Thoracic aorta (tissue), 2 donors: Measurements from ENCODE around the gene CALHM6. TPM values are rescaled to one million over a fixed set of nuclear protein-coding genes. Genes with fewer than 3 reads are reported as not detected.

Experiments
- ATAC-seq: fragments of 150-250 bp; one replicate; pipeline ENCODE4 v1.8.0; 2017; ENCODE audit warnings: low read depth; ENCODE audit not compliant: insufficient number of reproducible peaks, low FRiP score
- DNase-seq: peaks from one replicate; pipeline ENCODE4 v3.0.0-alpha.2; 2020; ENCODE audit warnings: low spot score
- H3K27ac ChIP-seq, 2 donors: fragments of 200-600 bp; sonication (generic); 1 replicate in 1 of 2; 2 replicates in 1 of 2; pipeline ENCODE4 v1.5.1; 2016; ENCODE audit warnings: mild to moderate bottlenecking in 2 of 2, moderate library complexity in 2 of 2
- H3K27me3 ChIP-seq: fragments of 200-600 bp; sonication (generic); replicated peaks from 2 replicates; pipeline ENCODE4 v1.6.0; 2016; ENCODE audit warnings: mild to moderate bottlenecking; ENCODE audit not compliant: insufficient read depth
- H3K36me3 ChIP-seq: fragments of 200-600 bp; sonication (generic); one replicate; pipeline ENCODE4 v1.5.1; 2016
- H3K4me1 ChIP-seq, 2 donors: fragments of 200-600 bp; sonication (generic); 1 replicate in 1 of 2; 2 replicates in 1 of 2; pipeline versions ENCODE4 v1.5.1 to v1.6.0; 2016; ENCODE audit warnings: low read depth in 2 of 2, mild to moderate bottlenecking in 1 of 2; ENCODE audit not compliant: control insufficient read depth in 1 of 2
- H3K4me3 ChIP-seq: fragments of 200-600 bp; sonication (generic); 2 replicates; pipeline ENCODE4 v1.5.1; 2016; ENCODE audit warnings: mild to moderate bottlenecking
- H3K9me3 ChIP-seq: fragments of 200-600 bp; sonication (generic); 2 replicates; pipeline ENCODE4 v1.5.1; 2016
- total RNA-seq, 2 donors: library from RNA; depleted of rRNA; stranded (reverse); fragments of >200 nt; gene quantifications; one replicate each; pipeline versions ENCODE4 v1.1.0 to v1.2.3, GENCODE V29; 2016
- TF ChIP-seq, protein P1 (sequence below): fragments of 200-600 bp; sonication (generic); IDR thresholded peaks from one replicate; pipeline ENCODE4 v1.5.1; 2019; ENCODE audit warnings: antibody characterized with exemption

Gene CALHM6
- total RNA-seq, 2 donors from 2014 or later: 3.9 to 15.0 TPM

DNA sequence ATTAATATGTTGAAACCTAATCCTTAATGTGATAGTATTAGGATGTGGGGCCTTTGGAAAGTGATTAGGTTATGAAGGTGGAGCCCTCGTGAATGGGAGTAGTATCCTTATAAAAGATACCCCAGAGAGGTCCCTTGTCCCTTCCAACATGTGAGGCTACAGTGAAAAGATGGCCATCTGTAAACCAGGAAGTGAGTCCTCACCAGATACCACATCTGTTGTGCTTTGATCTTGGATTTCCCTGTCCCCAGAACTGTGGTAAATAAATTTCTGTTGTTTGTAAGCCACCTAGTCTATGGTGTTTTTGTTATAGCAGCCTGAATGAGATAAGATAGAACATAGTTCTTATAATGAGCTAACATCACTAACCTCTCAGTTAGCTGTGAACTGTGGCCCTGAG, 16.6 kb upstream of the CALHM6 start:
- no peak for ATAC-seq
- no peak overlapping the region for H3K27ac ChIP-seq
- no peaks in the 10 kb centered on the region for H3K9me3 ChIP-seq
- no peaks in the 10 kb centered on the region for H3K36me3 ChIP-seq
- DNase-seq: no peak
- no peak overlapping the region for H3K4me3 ChIP-seq
- TF ChIP-seq, protein P1, sequence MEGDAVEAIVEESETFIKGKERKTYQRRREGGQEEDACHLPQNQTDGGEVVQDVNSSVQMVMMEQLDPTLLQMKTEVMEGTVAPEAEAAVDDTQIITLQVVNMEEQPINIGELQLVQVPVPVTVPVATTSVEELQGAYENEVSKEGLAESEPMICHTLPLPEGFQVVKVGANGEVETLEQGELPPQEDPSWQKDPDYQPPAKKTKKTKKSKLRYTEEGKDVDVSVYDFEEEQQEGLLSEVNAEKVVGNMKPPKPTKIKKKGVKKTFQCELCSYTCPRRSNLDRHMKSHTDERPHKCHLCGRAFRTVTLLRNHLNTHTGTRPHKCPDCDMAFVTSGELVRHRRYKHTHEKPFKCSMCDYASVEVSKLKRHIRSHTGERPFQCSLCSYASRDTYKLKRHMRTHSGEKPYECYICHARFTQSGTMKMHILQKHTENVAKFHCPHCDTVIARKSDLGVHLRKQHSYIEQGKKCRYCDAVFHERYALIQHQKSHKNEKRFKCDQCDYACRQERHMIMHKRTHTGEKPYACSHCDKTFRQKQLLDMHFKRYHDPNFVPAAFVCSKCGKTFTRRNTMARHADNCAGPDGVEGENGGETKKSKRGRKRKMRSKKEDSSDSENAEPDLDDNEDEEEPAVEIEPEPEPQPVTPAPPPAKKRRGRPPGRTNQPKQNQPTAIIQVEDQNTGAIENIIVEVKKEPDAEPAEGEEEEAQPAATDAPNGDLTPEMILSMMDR: no peak
- no peaks in the 10 kb centered on the region for H3K27me3 ChIP-seq
- peaks cover 18 to 25% of the 10 kb centered on the region in 2 donors for H3K4me1 ChIP-seq

DNA sequence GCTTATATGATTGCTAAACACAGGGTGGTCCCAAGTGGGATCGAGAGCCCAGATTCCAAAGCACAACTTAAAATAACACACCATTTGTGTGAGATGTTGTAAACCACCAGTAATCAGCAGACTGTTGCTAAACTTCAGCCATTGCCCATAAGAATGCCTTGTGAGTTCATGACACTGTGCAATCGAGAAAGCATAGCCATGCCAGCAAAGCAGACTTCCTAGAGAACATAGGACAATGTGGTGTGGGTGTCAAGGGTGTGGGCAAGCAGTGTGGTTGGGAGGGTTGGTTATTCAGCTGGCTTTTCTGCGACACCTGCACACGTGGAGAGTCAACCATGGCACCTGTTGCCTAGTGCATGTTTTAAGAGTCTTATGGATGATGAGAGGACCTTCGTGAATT, 16.1 kb upstream of the CALHM6 start:
- no peak overlapping the region for H3K27ac ChIP-seq
- DNase-seq (no peak), ATAC-seq (no peak)
- no peaks in the 10 kb centered on the region for H3K27me3 ChIP-seq
- TF ChIP-seq, protein P1: no peak
- no peak overlapping the region for H3K4me3 ChIP-seq
- peaks cover 18 to 25% of the 10 kb centered on the region in 2 donors for H3K4me1 ChIP-seq
- no peaks in the 10 kb centered on the region for H3K9me3 ChIP-seq
- no peaks in the 10 kb centered on the region for H3K36me3 ChIP-seq

DNA sequence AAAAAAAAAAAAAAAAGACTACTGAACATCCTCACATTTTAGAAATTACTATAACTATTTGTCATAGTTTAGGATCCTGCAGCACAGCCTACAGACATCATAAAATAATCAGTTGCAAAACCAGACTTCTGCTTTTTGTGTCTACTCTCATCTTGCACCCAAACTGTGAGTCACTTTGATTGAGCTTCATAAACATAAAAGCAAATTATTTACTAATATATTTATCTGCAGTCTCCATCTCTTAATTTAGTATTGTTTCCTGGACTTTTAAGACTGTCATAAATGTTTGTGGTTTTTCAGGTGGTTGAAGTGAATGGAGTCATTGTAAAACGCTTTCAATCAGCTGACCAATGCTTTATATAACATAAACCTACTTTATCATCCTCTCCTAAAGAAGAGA, 14.8 kb upstream of the CALHM6 start:
- Histone ChIP-seq H3K4me3 (no peak overlapping the region), H3K27ac (no peak overlapping the region), H3K36me3 (no peaks in the 10 kb centered on the region), H3K27me3 (no peaks in the 10 kb centered on the region), H3K4me1 (peaks cover 18 to 25% of the 10 kb centered on the region in 2 donors), H3K9me3 (no peaks in the 10 kb centered on the region)
- DNase-seq (no peak), ATAC-seq (no peak)
- TF ChIP-seq, protein P1: no peak

DNA sequence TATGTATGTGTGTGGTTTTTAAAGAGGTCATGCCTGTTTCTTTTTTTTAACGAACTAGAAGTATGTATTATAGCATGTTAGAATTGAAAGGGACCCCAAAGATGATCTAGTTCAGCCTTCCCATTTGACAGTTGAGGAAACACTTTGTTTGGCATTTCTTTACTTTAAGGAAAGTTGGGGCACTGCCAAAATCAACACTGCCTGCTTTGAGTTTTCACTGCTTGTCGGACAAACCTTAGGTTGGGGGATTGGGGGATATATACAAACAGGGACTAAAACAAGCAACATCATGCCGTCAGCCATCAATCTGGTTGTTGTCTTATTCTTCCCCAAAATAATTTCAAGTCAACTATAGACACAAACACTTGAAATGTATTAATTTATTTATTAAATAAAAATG, 14.1 kb upstream of the CALHM6 start:
- Histone ChIP-seq H3K27me3 (no peaks in the 10 kb centered on the region), H3K4me1 (peaks cover 18 to 25% of the 10 kb centered on the region in 2 donors), H3K36me3 (no peaks in the 10 kb centered on the region), H3K4me3 (no peak overlapping the region), H3K9me3 (no peaks in the 10 kb centered on the region), H3K27ac (no peak overlapping the region)
- TF ChIP-seq, protein P1: no peak
- DNase-seq: no peak
- ATAC-seq: no peak

DNA sequence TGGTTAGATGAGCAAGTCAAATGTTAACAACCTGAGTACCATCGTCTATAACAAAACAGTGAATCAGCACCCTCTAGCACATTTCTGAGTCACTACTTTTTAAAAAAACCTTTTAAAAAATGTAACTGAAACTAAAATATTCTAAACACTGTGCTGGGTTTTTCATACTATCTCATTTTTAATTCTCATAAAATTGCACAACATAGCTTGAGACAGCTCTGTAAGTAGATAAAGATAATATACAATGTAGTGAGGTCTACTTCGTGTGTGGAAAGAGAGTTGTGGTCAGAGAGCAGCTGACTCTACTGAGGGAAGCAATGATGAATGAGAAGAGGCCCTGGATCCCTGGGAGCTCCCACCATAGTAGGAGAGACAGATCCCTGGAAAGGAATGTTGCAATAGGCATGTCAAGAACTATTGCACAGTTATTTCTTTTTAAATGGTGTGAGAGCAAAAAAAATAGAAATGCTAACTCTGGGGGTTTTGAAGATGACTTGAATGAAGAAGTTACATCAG, 13.6 kb upstream of the CALHM6 start:
- Histone ChIP-seq H3K27ac (peak overlapping the region in 1 of 2 donors; percentile 29), H3K4me1 (peaks cover 18 to 25% of the 10 kb centered on the region in 2 donors), H3K4me3 (peak overlapping the region; percentile 37), H3K9me3 (no peaks in the 10 kb centered on the region), H3K27me3 (no peaks in the 10 kb centered on the region), H3K36me3 (no peaks in the 10 kb centered on the region)
- no peak for DNase-seq
- TF ChIP-seq, protein P1: no peak
- peak; percentile 14 for ATAC-seq
